ENCODE data around the gene THAP7. TPM values are rescaled to one million over a fixed set of nuclear protein-coding genes. Genes with fewer than 3 reads are reported as not detected.

Gene THAP7
- total and polyA plus RNA-seq, 2 of the 13 experiments (the other 11 are each of a cell fraction or from before 2014, with no cell fraction given): 13.0 to 25.5 TPM

- DNase-seq (ENCODE audit: low spot score) (no peak), ATAC-seq (peak; percentile 65), FAIRE-seq (no peak)
- 4% methylated on average over 14 of the region's 32 CpGs for WGBS (ENCODE audit: low lambda C conversion rate)
- CTCF ChIA-PET (ENCODE audit: low intra/inter-chr PET ratio, low total read pairs): no interaction called here
- Histone ChIP-seq H3K79me2 (ENCODE audit: insufficient read depth, low read length) (peaks cover 48% of the 10 kb centered on the region), H3K27ac (ENCODE audit: extremely low read length, insufficient read depth, low read length) (peak overlapping the region; percentile 56), H3K27me3 (ENCODE audit: control insufficient read depth in 1 of 2, insufficient read depth in 2 of 2, low read length in 2 of 2) (no peaks in the 10 kb centered on the region; a peak in 1 of 5 replicates), H2AFZ (ENCODE audit: low read length) (no peak overlapping the region), H3K9ac (ENCODE audit: insufficient read depth, low read depth, low read length) (peak overlapping the region; percentile 85), H3K9me3 (ENCODE audit: low read length) (no peaks in the 10 kb centered on the region), H3K4me1 (ENCODE audit: insufficient read depth, low read length) (peaks cover 62% of the 10 kb centered on the region), H4K20me1 (ENCODE audit: insufficient read depth, low read length) (no peaks in the 10 kb centered on the region), H3K4me3 (replicated peaks in 1 of 3; ENCODE audit: insufficient read depth in 1 of 3, low read depth in 2 of 3, low read length in 3 of 3) (peak overlapping the region; percentile 87 to 97 (median 95)), H3K4me2 (ENCODE audit: low read depth, low read length) (peak overlapping the region; percentile 94), H3K36me3 (replicated peaks in 1 of 2; ENCODE audit: control insufficient read depth in 1 of 2, insufficient read depth in 2 of 2, low read length in 2 of 2) (peaks cover 0 to 1% of the 10 kb centered on the region in 2 experiments; a peak in 1 of 5 replicates)
- BruUV-seq (replicated peaks): no TSS peak
- intact Hi-C loops (cut with micrococcal nuclease; ENCODE audit: unreplicated experiment) (loop anchor here (10.0 kb wide), 1 partner anchor 183 kb away; the partner anchor contains the start of gene SERPIND1), in situ Hi-C loops (cut with HindIII; ENCODE audit: extremely low pct_ligation_motif_present, low pct_unique_long_range_greater_than_20kb) (no loop called here)
- POLR2A ChIA-PET: interaction anchor here (0.7 to 3.8 kb wide), 20 partner anchors 10 to 684 kb away, joined by 3 to 45 read pairs (median 4); partner anchors contain the start of genes CRKL, LZTR1, P2RX6 and SDF2L1
- TF ChIP-seq DBP (CRISPR knock-in tag; IDR thresholded peaks at IDR 0.05; ENCODE audit: not compliant biosample characterization) (peak; percentile 21), POLR2G (IDR thresholded peaks at IDR 0.05; ENCODE audit: low read depth, low read length) (peak; percentile 59; the same call in 1 of the 2 replicates), MAFG (CRISPR knock-in tag; IDR thresholded peaks at IDR 0.05) (no peak), KDM1A (CRISPR knock-in tag; IDR thresholded peaks at IDR 0.05) (no peak), CEBPG (CRISPR knock-in tag; IDR thresholded peaks at IDR 0.05) (0 out of 2 replicates have a peak, but pooled peaks have one; percentile 8), ZNF777 (CRISPR knock-in tag; IDR thresholded peaks at IDR 0.05) (0 out of 2 replicates have a peak, but pooled peaks have one; percentile 17), HNF1B (CRISPR knock-in tag; IDR thresholded peaks at IDR 0.05) (peak; percentile 50; the same call in 1 of the 2 replicates), ZNF660 (CRISPR knock-in tag; IDR thresholded peaks at IDR 0.05; ENCODE audit: borderline replicate concordance, low read depth) (no peak), NR2F1 (CRISPR knock-in tag; IDR thresholded peaks at IDR 0.05) (no peak), ZNF644 (CRISPR knock-in tag; IDR thresholded peaks at IDR 0.05; ENCODE audit: low read depth) (no peak), HNF4A (CRISPR knock-in tag; IDR thresholded peaks at IDR 0.05) (no peak), ZNF792 (CRISPR knock-in tag; IDR thresholded peaks at IDR 0.05) (0 out of 2 replicates have a peak, but pooled peaks have one; percentile 40), KLF12 (CRISPR knock-in tag; IDR thresholded peaks at IDR 0.05; ENCODE audit: borderline replicate concordance) (0 out of 2 replicates have a peak, but pooled peaks have one; percentile 59), ZNF513 (CRISPR knock-in tag; conservative IDR thresholded peaks at IDR 0.05) (no peak), RXRA (CRISPR knock-in tag; IDR thresholded peaks at IDR 0.05) (peak; percentile 45)
- TF ChIP-seq, protein P1, sequence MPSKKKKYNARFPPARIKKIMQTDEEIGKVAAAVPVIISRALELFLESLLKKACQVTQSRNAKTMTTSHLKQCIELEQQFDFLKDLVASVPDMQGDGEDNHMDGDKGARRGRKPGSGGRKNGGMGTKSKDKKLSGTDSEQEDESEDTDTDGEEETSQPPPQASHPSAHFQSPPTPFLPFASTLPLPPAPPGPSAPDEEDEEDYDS (CRISPR knock-in tag; IDR thresholded peaks at IDR 0.05): peak; percentile 37; the same call in 1 of the 2 replicates
- TF ChIP-seq, protein P2, sequence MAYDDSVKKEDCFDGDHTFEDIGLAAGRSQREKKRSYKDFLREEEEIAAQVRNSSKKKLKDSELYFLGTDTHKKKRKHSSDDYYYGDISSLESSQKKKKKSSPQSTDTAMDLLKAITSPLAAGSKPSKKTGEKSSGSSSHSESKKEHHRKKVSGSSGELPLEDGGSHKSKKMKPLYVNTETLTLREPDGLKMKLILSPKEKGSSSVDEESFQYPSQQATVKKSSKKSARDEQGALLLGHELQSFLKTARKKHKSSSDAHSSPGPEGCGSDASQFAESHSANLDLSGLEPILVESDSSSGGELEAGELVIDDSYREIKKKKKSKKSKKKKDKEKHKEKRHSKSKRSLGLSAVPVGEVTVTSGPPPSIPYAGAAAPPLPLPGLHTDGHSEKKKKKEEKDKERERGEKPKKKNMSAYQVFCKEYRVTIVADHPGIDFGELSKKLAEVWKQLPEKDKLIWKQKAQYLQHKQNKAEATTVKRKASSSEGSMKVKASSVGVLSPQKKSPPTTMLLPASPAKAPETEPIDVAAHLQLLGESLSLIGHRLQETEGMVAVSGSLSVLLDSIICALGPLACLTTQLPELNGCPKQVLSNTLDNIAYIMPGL (CRISPR knock-in tag; IDR thresholded peaks at IDR 0.05; ENCODE audit: borderline replicate concordance in 1 of 2, low read depth in 1 of 2): peak; percentile 40 to 53; a peak in 2 of 4 replicates
These were observed 44.1 kb downstream of the THAP7 start for GRCh38 chr22:20957683-20958431.
